H1 (cell line): ENCODE measurements around the gene NEGR1. TPM values are rescaled to one million over a fixed set of nuclear protein-coding genes. Genes with fewer than 3 reads are reported as not detected.

ENCODE experiments used
- CTCF ChIP-seq, 3 experiments: IDR thresholded peaks; 1 replicate in 2 of 3; 2 replicates in 1 of 3; pipeline versions ENCODE4 v1.5.1 to v1.6.1; 2011; ENCODE audit warnings: low read length in 3 of 3, mild to moderate bottlenecking in 3 of 3, inconsistent platforms in 2 of 3, low read depth in 1 of 3, moderate library complexity in 1 of 3; ENCODE audit not compliant: insufficient read depth in 1 of 3; ENCODE audit errors: control extremely low read depth in 1 of 3
- PHF8 ChIP-seq: fragments of 200-600 bp; sonication (generic); conservative IDR thresholded peaks from 2 replicates; pipeline ENCODE4 v1.7.1; 2012; ENCODE audit warnings: low read depth, mild to moderate bottlenecking, inconsistent platforms, low read length, moderate library complexity
- SP1 ChIP-seq: IDR thresholded peaks from 2 replicates; pipeline ENCODE4 v1.6.1; 2011; ENCODE audit warnings: low read depth, low read length
- polyA plus RNA-seq, 7 experiments: library from polyadenylated mRNA; depleted of rRNA in 3 of 7; stranded (reverse) in 5 of 7; unstranded in 2 of 7; fragments of >200 nt in 5 of 7; fragments of 200-250 nt in 2 of 7; gene quantifications; 1 replicate in 5 of 7; 2 replicates in 1 of 7; 4 replicates in 1 of 7; pipeline versions ENCODE4 v1.2.1 to v1.2.3, GENCODE V29; 2011 to 2013; ENCODE audit warnings: missing spikeins in 2 of 7, mixed read lengths in 2 of 7
- total RNA-seq: library from RNA; stranded (reverse); fragmentation: NEBNext Ultra II Directional; extraction: Animal tissue kit (Norgen Biotek cat#: 25700); gene quantifications from 2 replicates; pipeline ENCODE4 v1.2.1, GENCODE V29; 2021

Gene NEGR1
- total and polyA plus RNA-seq, 2 of the 8 experiments (the other 6 are each of a cell fraction or from before 2014, with no cell fraction given): 0.71 to 1.3 TPM

- no peak for TF ChIP-seq SP1
- peak in 2 of 3 experiments; percentile 60 to 67; a peak in 3 of 4 replicates for TF ChIP-seq CTCF (IDR thresholded peaks at IDR 0.05; ENCODE audit: control extremely low read depth in 1 of 3, insufficient read depth in 1 of 3, low read depth in 1 of 3, low read length in 3 of 3)
- TF ChIP-seq PHF8: no peak
Observed at GRCh38 chr1:71521655-71522264, 760.6 kb downstream of the NEGR1 start (continued).
